SK-N-SH (cell line): ENCODE data around the gene SNF8. TPM values are rescaled to one million over a fixed set of nuclear protein-coding genes. Genes with fewer than 3 reads are reported as not detected.

Source experiments
- CTCF ChIA-PET: fragments of 300-600, 350-600 bp; formaldehyde crosslinking; extraction: SDS; loops from one replicate; lab custom pipeline; 2021; lab: Yijun Ruan, JAX
- POLR2A ChIA-PET: fragments of 350-600 bp; sonication (Branson Sonifier 250); formaldehyde crosslinking; extraction: SDS; loops from one replicate; lab custom pipeline; 2020; ENCODE audit warnings: antibody characterized with exemption, inconsistent platforms; lab: Yijun Ruan, JAX
- DNase-seq: peaks from one replicate; pipeline ENCODE4 v3.0.0; 2012
- H2AFZ ChIP-seq: fragments of 200-600 bp; sonication (generic); 2 replicates; pipeline ENCODE4 v1.8.1; 2016; ENCODE audit warnings: antibody characterized with exemption, mild to moderate bottlenecking, low read depth
- H3F3A ChIP-seq: fragments of 200-600 bp; sonication (generic); replicated peaks from 2 replicates; pipeline ENCODE3; 2016; ENCODE audit warnings: antibody characterized with exemption, mild to moderate bottlenecking; ENCODE audit not compliant: insufficient read depth
- H3K27ac ChIP-seq, 2 experiments: fragments of 200-500 bp in 1 of 2; fragments of 200-600 bp in 1 of 2; sonication (Bioruptor generic) in 1 of 2; sonication (generic), shearing (Covaris generic) in 1 of 2; 2 replicates each; pipeline versions ENCODE4 v1.5.1 to v1.6.1; 2014 to 2016; ENCODE audit warnings: low read depth in 2 of 2, inconsistent platforms in 1 of 2, low read length in 1 of 2, mild to moderate bottlenecking in 1 of 2, mixed read lengths in 1 of 2
- H3K27me3 ChIP-seq: fragments of 200-600 bp; sonication (generic), shearing (Covaris generic); 2 replicates; pipeline ENCODE4 v1.6.1; 2016; ENCODE audit warnings: mixed run types; ENCODE audit not compliant: insufficient read depth
- H3K36me3 ChIP-seq, 2 experiments: fragments of 200-500 bp in 1 of 2; fragments of 200-600 bp in 1 of 2; sonication (Bioruptor generic) in 1 of 2; sonication (generic) in 1 of 2; replicated peaks in 1 of 2; 2 replicates each; pipeline versions ENCODE3 to v1.5.1; 2014 to 2016; ENCODE audit warnings: low read length in 1 of 2, mild to moderate bottlenecking in 1 of 2; ENCODE audit not compliant: insufficient read depth in 2 of 2, control insufficient read depth in 1 of 2
- H3K4me1 ChIP-seq, 2 experiments: fragments of 200-500 bp in 1 of 2; fragments of 200-600 bp in 1 of 2; sonication (Bioruptor generic) in 1 of 2; sonication (generic), shearing (Covaris generic) in 1 of 2; 2 replicates each; pipeline versions ENCODE4 v1.5.1 to v1.6.1; 2014 to 2016; ENCODE audit warnings: low read depth in 1 of 2, low read length in 1 of 2, mixed run types in 1 of 2; ENCODE audit not compliant: insufficient read depth in 2 of 2, control insufficient read depth in 1 of 2
- H3K4me2 ChIP-seq: fragments of 200-600 bp; sonication (generic), shearing (Covaris generic); 2 replicates; pipeline ENCODE4 v1.6.1; 2017; ENCODE audit warnings: mixed run types
- H3K4me3 ChIP-seq, 2 experiments: fragments of 200-500 bp in 1 of 2; fragments of 200-600 bp in 1 of 2; sonication (Bioruptor generic) in 1 of 2; sonication (generic), shearing (Covaris generic) in 1 of 2; 2 replicates each; pipeline versions ENCODE4 v1.5.1 to v1.8.1; 2014 to 2016; ENCODE audit warnings: low read depth in 2 of 2, inconsistent platforms in 1 of 2, low read length in 1 of 2, mild to moderate bottlenecking in 1 of 2, mixed read lengths in 1 of 2, moderate library complexity in 1 of 2
- H3K79me2 ChIP-seq: fragments of 200-600 bp; sonication (generic); 2 replicates; pipeline ENCODE4 v1.8.1; 2017; ENCODE audit warnings: mild to moderate bottlenecking; ENCODE audit not compliant: insufficient read depth
- H3K9ac ChIP-seq: fragments of 200-600 bp; sonication (generic); 2 replicates; pipeline ENCODE4 v1.6.1; 2017; ENCODE audit warnings: mixed run types
- H3K9me2 ChIP-seq: fragments of 200-600 bp; sonication (generic); 2 replicates; pipeline ENCODE4 v1.6.1; 2017; ENCODE audit warnings: mixed run types
- H3K9me3 ChIP-seq: fragments of 200-600 bp; sonication (generic); 2 replicates; pipeline ENCODE4 v1.6.1; 2017; ENCODE audit warnings: mixed run types, mild to moderate bottlenecking, moderate library complexity
- H4K20me1 ChIP-seq: fragments of 200-600 bp; sonication (generic); 2 replicates; pipeline ENCODE4 v1.6.1; 2017; ENCODE audit warnings: mild to moderate bottlenecking, mixed run types; ENCODE audit not compliant: insufficient read depth
- CTCF ChIP-seq: fragments of 200-600 bp; sonication (generic); IDR thresholded peaks from 2 replicates; pipeline ENCODE4 v1.6.1; 2017; ENCODE audit warnings: antibody characterized with exemption, mild to moderate bottlenecking, moderate library complexity
- FOSL2 ChIP-seq: IDR thresholded peaks from 2 replicates; pipeline ENCODE4 v1.4.0; 2012; ENCODE audit warnings: low read depth, mild to moderate bottlenecking, moderate library complexity, borderline replicate concordance
- GABPA ChIP-seq: IDR thresholded peaks from 2 replicates; pipeline ENCODE4 v1.4.0; 2012; ENCODE audit warnings: low read depth, mild to moderate bottlenecking
- JUND ChIP-seq: IDR thresholded peaks from 2 replicates; pipeline ENCODE4 v1.4.0; 2012
- MEF2A ChIP-seq: IDR thresholded peaks from 2 replicates; pipeline ENCODE4 v1.4.0; 2012; ENCODE audit warnings: low read depth, borderline replicate concordance
- TAF1 ChIP-seq: IDR thresholded peaks from 2 replicates; pipeline ENCODE4 v1.6.1; 2012; ENCODE audit warnings: low read depth, mild to moderate bottlenecking, low read length, moderate library complexity, borderline replicate concordance
- TCF12 ChIP-seq: IDR thresholded peaks from 2 replicates; pipeline ENCODE4 v1.4.0; 2012
- WGBS: methylation state at CpG from one replicate; pipeline ENCODE4 v1.1.6; 2017; ENCODE audit warnings: low lambda C conversion rate; 5-methylcytosine and 5-hydroxymethylcytosine counted together
- polyA plus RNA-seq, 3 experiments: library from polyadenylated mRNA; depleted of rRNA; stranded (reverse); fragments of >200 nt; gene quantifications; 2 replicates each; pipeline ENCODE4 v1.2.3, GENCODE V29; 2012
- TF ChIP-seq, protein P1 (sequence below): IDR thresholded peaks from 2 replicates; pipeline ENCODE4 v1.4.0; 2012; ENCODE audit warnings: low read depth
- TF ChIP-seq, protein P2 (sequence below): IDR thresholded peaks from 2 replicates; pipeline ENCODE4; 2012

The SNF8 gene
- polyA plus RNA-seq, 1 of the 3 experiments (the other 2 are of a cell fraction): 358 TPM

- Histone ChIP-seq H3K27ac (peak overlapping the region in 1 of 2 experiments; percentile 78; a peak in 2 of 4 replicates), H3K79me2 (peaks cover 97% of the 10 kb centered on the region), H3K9me3 (no peaks in the 10 kb centered on the region), H3F3A (peaks cover 20% of the 10 kb centered on the region)
- WGBS: 67% methylated on average over 5 of the region's 5 CpGs
- CTCF ChIA-PET: interaction anchor here (0.9 to 1.4 kb wide), 3 partner anchors 32 to 311 kb away, joined by 3 to 6 read pairs (median 3); no protein-coding TSS in a partner anchor
- TF ChIP-seq FOSL2 (peak; percentile 71; the same call in 1 of the 2 replicates), JUND (peak; percentile 52; the same call in 1 of the 2 replicates), TCF12 (0 out of 2 replicates have a peak, but pooled peaks have one; percentile 8), MEF2A (no peak)
- TF ChIP-seq, protein P1, sequence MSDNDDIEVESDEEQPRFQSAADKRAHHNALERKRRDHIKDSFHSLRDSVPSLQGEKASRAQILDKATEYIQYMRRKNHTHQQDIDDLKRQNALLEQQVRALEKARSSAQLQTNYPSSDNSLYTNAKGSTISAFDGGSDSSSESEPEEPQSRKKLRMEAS: peak; percentile 49; the same call in 1 of the 2 replicates
- TF ChIP-seq, protein P2, sequence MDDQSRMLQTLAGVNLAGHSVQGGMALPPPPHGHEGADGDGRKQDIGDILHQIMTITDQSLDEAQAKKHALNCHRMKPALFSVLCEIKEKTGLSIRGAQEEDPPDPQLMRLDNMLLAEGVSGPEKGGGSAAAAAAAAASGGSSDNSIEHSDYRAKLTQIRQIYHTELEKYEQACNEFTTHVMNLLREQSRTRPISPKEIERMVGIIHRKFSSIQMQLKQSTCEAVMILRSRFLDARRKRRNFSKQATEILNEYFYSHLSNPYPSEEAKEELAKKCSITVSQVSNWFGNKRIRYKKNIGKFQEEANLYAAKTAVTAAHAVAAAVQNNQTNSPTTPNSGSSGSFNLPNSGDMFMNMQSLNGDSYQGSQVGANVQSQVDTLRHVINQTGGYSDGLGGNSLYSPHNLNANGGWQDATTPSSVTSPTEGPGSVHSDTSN: 0 out of 2 replicates have a peak, but pooled peaks have one; percentile 28
- TF ChIP-seq, all 33 proteins: peak for 5
- peaks cover 70 to 79% of the 10 kb centered on the region in 2 experiments for H3K36me3 ChIP-seq
- H3K4me1 ChIP-seq: peaks cover 6 to 22% of the 10 kb centered on the region in 2 experiments; a peak in 3 of 4 replicates
- H4K20me1 ChIP-seq: peaks cover 70% of the 10 kb centered on the region
- H3K4me2 ChIP-seq: peak overlapping the region; percentile 33; the same call in 1 of the 2 replicates
- H3K4me3 ChIP-seq: no peak overlapping the region
- no peaks in the 10 kb centered on the region for H3K27me3 ChIP-seq
- peak overlapping the region; percentile 19; the same call in 1 of the 2 replicates for H3K9ac ChIP-seq
- DNase-seq: no peak
- no peaks in the 10 kb centered on the region for H3K9me2 ChIP-seq
- POLR2A ChIA-PET: no interaction called here
- no peak overlapping the region for H2AFZ ChIP-seq
Observed at GRCh38 chr17:48915459-48916282, 29.0 kb downstream of the SNF8 start.

DNA sequence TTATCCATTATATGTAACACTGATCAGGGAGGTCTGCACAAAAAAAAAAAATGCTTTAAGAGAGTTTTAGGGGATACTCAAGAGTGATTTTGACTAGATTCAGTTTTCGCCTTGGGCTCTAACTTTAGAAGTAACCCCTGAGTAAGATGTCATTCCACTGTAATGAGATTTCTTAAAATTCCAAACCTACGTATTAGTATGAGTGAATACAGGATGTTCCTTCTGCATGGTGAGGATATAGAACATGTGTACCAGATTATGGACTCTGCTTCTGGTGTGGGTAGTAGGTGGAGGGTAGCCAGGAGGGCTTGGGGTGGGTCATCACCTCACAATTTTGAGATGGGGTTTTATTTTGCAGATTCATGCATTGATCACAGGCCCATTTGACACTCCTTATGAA is 32.2 kb downstream of the SNF8 start:
- 0 out of 2 replicates have a peak overlapping the region, but pooled peaks have one; percentile 80 for H3K4me2 ChIP-seq
- ChIA-PET CTCF (no interaction called here), POLR2A (no interaction called here)
- peaks cover 94% of the 10 kb centered on the region for H3K79me2 ChIP-seq
- TF ChIP-seq GABPA (no peak), TAF1 (no peak), FOSL2 (no peak), CTCF (no peak)
- H3K9me3 ChIP-seq: no peaks in the 10 kb centered on the region
- H3K4me1 ChIP-seq: peaks cover 17 to 34% of the 10 kb centered on the region in 2 experiments
- H3K27me3 ChIP-seq: no peaks in the 10 kb centered on the region
- no peak overlapping the region for H3K4me3 ChIP-seq
- no peak overlapping the region for H2AFZ ChIP-seq
- H3K9me2 ChIP-seq: no peaks in the 10 kb centered on the region
- peaks cover 54 to 55% of the 10 kb centered on the region in 2 experiments for H3K36me3 ChIP-seq
- peaks cover 78% of the 10 kb centered on the region for H4K20me1 ChIP-seq
- peaks cover 16% of the 10 kb centered on the region for H3F3A ChIP-seq
- no peak overlapping the region for H3K9ac ChIP-seq
- WGBS: 99% methylated on average over 2 of the region's 2 CpGs
- no peak for DNase-seq
- no peak overlapping the region for H3K27ac ChIP-seq
